ENCODE measurements around the gene CDC42EP2. TPM values are rescaled to one million over a fixed set of nuclear protein-coding genes. Genes with fewer than 3 reads are reported as not detected.

CDC42EP2 gene
- total and polyA plus RNA-seq, 4 donors, result 9.2 to 35.0 (median 26.2) TPM

- H3K36me3 ChIP-seq (ENCODE audit: control insufficient read depth in 4 of 4, insufficient read depth in 4 of 4, low read length in 4 of 4), result peaks cover 0 to 9% (median 3%) of the 10 kb centered on the region in 4 donors
Measured at GRCh38 chr11:65334696-65335295, 20.1 kb downstream of the CDC42EP2 start.

GRCh38 chr11:65338676-65339075 is 24.0 kb downstream of the CDC42EP2 start:
- TF ChIP-seq CTCF (IDR thresholded peaks at IDR 0.05; ENCODE audit: control extremely low read depth, extremely low read depth), result no peak
- no peaks in the 10 kb centered on the region for H3K9me3 ChIP-seq (ENCODE audit: control insufficient read depth in 4 of 4, insufficient read depth in 3 of 4, low read length in 3 of 4)
- 84 to 88% methylated on average over 7 of the region's 7 CpGs for WGBS, 2 donors
- DNase-seq, result no peak
- no peak for ATAC-seq (ENCODE audit: insufficient read depth, low FRiP score)
- no peak overlapping the region for H3K27ac ChIP-seq (ENCODE audit: low read depth in 1 of 2, low read length in 1 of 2)
- no peak overlapping the region for H3K9ac ChIP-seq (ENCODE audit: insufficient read depth in 1 of 2, low read length in 2 of 2)
- no peaks in the 10 kb centered on the region for H3K27me3 ChIP-seq (ENCODE audit: control insufficient read depth in 3 of 3, insufficient read depth in 3 of 3, low read length in 2 of 3)
- no peak overlapping the region for H3K4me3 ChIP-seq
- peaks cover 17 to 38% (median 27%) of the 10 kb centered on the region in 4 donors for H3K36me3 ChIP-seq (ENCODE audit: control insufficient read depth in 4 of 4, insufficient read depth in 4 of 4, low read length in 4 of 4)
- peaks cover 0 to 13% (median 9%) of the 10 kb centered on the region in 5 donors for H3K4me1 ChIP-seq (ENCODE audit: control insufficient read depth in 5 of 5, insufficient read depth in 5 of 5, low read length in 5 of 5)

More at GRCh38 chr11:65334696-65335295, 20.1 kb downstream of the CDC42EP2 start:
- no peak for DNase-seq
- H3K4me1 ChIP-seq (ENCODE audit: control insufficient read depth in 5 of 5, insufficient read depth in 5 of 5, low read length in 5 of 5), result peaks cover 0 to 14% (median 9%) of the 10 kb centered on the region in 5 donors
- peak overlapping the region; percentile 94 for H3K4me3 ChIP-seq
- WGBS, 2 donors, result 25 to 26% methylated on average over 5 of the region's 5 CpGs
- H3K27me3 ChIP-seq (ENCODE audit: control insufficient read depth in 3 of 3, insufficient read depth in 3 of 3, low read length in 2 of 3), result no peaks in the 10 kb centered on the region
- H3K9me3 ChIP-seq (ENCODE audit: control insufficient read depth in 4 of 4, insufficient read depth in 3 of 4, low read length in 3 of 4), result no peaks in the 10 kb centered on the region
- H3K27ac ChIP-seq (ENCODE audit: low read depth in 1 of 2, low read length in 1 of 2), result no peak overlapping the region
- no peak for TF ChIP-seq CTCF (IDR thresholded peaks at IDR 0.05; ENCODE audit: control extremely low read depth, extremely low read depth)
- ATAC-seq (ENCODE audit: insufficient read depth, low FRiP score), result no peak
- H3K9ac ChIP-seq (ENCODE audit: insufficient read depth in 1 of 2, low read length in 2 of 2), result peak overlapping the region; percentile 46 to 86

GRCh38 chr11:65340226-65340625 is 25.6 kb downstream of the CDC42EP2 start:
- no peak overlapping the region for H3K9ac ChIP-seq (ENCODE audit: insufficient read depth in 1 of 2, low read length in 2 of 2)
- peaks cover 0 to 4% (median 2%) of the 10 kb centered on the region in 5 donors for H3K4me1 ChIP-seq (ENCODE audit: control insufficient read depth in 5 of 5, insufficient read depth in 5 of 5, low read length in 5 of 5)
- H3K27ac ChIP-seq (ENCODE audit: low read depth in 1 of 2, low read length in 1 of 2), result no peak overlapping the region
- TF ChIP-seq CTCF (IDR thresholded peaks at IDR 0.05; ENCODE audit: control extremely low read depth, extremely low read depth), result no peak
- 96 to 97% methylated on average over 11 of the region's 11 CpGs for WGBS, 2 donors
- H3K9me3 ChIP-seq (ENCODE audit: control insufficient read depth in 4 of 4, insufficient read depth in 3 of 4, low read length in 3 of 4), result no peaks in the 10 kb centered on the region
- H3K4me3 ChIP-seq, result no peak overlapping the region
- H3K36me3 ChIP-seq (ENCODE audit: control insufficient read depth in 4 of 4, insufficient read depth in 4 of 4, low read length in 4 of 4), result peaks cover 32 to 51% (median 40%) of the 10 kb centered on the region in 4 donors
- DNase-seq, result no peak
- ATAC-seq (ENCODE audit: insufficient read depth, low FRiP score), result no peak
- no peaks in the 10 kb centered on the region for H3K27me3 ChIP-seq (ENCODE audit: control insufficient read depth in 3 of 3, insufficient read depth in 3 of 3, low read length in 2 of 3)

Data from lung (tissue), 12 donors.